SU-DHL-6 (cell line): ENCODE measurements around the gene FBXO28.

ENCODE experiments used
- EZH2phosphoT487 ChIP-seq: fragments of 200-600 bp; sonication (generic), shearing (Covaris generic); conservative IDR thresholded peaks from 2 replicates; pipeline ENCODE4 v1.6.1; 2018; ENCODE audit warnings: mild to moderate bottlenecking, antibody characterized with exemption, low read length, moderate library complexity, mixed read lengths
- TF ChIP-seq, protein P1 (sequence below): fragments of 200-600 bp; sonication (generic); IDR thresholded peaks from one replicate; pipeline ENCODE4 v1.5.1; 2017; ENCODE audit warnings: antibody characterized with exemption, mild to moderate bottlenecking, low read length, moderate library complexity; ENCODE audit not compliant: insufficient read depth, poor library complexity, severe bottlenecking

- TF ChIP-seq, protein P1, sequence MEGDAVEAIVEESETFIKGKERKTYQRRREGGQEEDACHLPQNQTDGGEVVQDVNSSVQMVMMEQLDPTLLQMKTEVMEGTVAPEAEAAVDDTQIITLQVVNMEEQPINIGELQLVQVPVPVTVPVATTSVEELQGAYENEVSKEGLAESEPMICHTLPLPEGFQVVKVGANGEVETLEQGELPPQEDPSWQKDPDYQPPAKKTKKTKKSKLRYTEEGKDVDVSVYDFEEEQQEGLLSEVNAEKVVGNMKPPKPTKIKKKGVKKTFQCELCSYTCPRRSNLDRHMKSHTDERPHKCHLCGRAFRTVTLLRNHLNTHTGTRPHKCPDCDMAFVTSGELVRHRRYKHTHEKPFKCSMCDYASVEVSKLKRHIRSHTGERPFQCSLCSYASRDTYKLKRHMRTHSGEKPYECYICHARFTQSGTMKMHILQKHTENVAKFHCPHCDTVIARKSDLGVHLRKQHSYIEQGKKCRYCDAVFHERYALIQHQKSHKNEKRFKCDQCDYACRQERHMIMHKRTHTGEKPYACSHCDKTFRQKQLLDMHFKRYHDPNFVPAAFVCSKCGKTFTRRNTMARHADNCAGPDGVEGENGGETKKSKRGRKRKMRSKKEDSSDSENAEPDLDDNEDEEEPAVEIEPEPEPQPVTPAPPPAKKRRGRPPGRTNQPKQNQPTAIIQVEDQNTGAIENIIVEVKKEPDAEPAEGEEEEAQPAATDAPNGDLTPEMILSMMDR: no peak
- TF ChIP-seq EZH2phosphoT487: no peak
Measured at GRCh38 chr1:224188286-224188685, 74.4 kb downstream of the FBXO28 start.
